ENCODE results near the gene SPDYE6.

DNA sequence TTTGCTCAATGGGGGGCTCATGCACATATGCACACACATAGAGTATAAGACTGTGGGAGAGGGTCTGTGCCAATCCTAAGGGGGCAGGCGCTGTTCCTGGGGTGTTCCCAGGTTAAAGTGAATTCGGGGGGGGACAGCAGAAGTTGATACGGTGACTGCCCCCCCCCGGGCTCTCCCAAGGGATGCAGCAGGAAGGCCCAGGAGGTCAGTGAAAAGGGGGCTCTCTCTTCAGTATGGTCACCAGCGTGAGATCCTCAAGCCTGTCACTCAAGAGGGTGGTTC lies 32.4 kb downstream of the SPDYE6 start:
- TF ChIP-seq, protein P1, sequence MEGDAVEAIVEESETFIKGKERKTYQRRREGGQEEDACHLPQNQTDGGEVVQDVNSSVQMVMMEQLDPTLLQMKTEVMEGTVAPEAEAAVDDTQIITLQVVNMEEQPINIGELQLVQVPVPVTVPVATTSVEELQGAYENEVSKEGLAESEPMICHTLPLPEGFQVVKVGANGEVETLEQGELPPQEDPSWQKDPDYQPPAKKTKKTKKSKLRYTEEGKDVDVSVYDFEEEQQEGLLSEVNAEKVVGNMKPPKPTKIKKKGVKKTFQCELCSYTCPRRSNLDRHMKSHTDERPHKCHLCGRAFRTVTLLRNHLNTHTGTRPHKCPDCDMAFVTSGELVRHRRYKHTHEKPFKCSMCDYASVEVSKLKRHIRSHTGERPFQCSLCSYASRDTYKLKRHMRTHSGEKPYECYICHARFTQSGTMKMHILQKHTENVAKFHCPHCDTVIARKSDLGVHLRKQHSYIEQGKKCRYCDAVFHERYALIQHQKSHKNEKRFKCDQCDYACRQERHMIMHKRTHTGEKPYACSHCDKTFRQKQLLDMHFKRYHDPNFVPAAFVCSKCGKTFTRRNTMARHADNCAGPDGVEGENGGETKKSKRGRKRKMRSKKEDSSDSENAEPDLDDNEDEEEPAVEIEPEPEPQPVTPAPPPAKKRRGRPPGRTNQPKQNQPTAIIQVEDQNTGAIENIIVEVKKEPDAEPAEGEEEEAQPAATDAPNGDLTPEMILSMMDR (IDR thresholded peaks at IDR 0.05) = no peak
- TF ChIP-seq POLR2A (IDR thresholded peaks at IDR 0.05) (no peak), EP300 (IDR thresholded peaks at IDR 0.05) (no peak)
